CD4-positive, alpha-beta T cell treated with Interferon alpha-2 for 1 hour (primary cell): ENCODE measurements around the gene FADS2.

ENCODE experiments used
- DNase-seq, 2 donors: peaks; one replicate each; pipeline ENCODE4 v3.0.0-alpha.2; 2020 to 2022

Gene FADS2

GRCh38 chr11:61907871-61908729 is 80.0 kb downstream of the FADS2 start:
- DNase-seq: no peak

DNA sequence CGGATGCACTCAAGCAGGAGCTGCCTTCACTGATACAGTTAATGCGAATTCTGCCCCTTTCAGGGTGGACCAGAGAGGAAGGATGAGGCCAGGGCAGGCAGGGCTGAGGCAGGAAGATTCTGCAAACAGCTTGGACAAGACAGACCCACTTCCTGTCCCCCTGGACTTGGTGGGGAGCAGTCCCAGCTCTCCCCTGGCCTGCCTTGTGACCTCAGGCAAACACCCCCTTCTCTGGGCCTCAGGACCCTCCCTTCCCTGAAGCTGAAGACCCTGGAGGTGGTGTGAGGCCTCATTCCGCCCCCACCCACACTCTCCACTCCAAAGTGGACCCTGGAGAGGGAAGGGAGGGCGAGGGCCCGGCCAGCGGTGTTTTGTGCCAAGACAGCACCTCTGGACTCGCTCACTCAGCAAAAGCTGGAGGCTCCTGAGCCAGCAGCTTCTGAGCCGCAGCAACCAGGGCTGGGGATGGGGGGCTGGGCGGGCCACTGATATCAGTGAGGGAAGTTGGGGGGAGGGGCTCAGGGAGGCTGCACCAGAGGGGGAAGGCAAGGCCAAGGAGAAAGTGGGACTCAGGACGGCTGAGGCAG is 80.7 kb downstream of the FADS2 start:
- DNase-seq: no peak

- DNase-seq: no peak
Observed at GRCh38 chr11:61910187-61911127, 82.4 kb downstream of the FADS2 start.

- DNase-seq: no peak
Observed at GRCh38 chr11:61911128-61911700, 83.1 kb downstream of the FADS2 start.

DNA sequence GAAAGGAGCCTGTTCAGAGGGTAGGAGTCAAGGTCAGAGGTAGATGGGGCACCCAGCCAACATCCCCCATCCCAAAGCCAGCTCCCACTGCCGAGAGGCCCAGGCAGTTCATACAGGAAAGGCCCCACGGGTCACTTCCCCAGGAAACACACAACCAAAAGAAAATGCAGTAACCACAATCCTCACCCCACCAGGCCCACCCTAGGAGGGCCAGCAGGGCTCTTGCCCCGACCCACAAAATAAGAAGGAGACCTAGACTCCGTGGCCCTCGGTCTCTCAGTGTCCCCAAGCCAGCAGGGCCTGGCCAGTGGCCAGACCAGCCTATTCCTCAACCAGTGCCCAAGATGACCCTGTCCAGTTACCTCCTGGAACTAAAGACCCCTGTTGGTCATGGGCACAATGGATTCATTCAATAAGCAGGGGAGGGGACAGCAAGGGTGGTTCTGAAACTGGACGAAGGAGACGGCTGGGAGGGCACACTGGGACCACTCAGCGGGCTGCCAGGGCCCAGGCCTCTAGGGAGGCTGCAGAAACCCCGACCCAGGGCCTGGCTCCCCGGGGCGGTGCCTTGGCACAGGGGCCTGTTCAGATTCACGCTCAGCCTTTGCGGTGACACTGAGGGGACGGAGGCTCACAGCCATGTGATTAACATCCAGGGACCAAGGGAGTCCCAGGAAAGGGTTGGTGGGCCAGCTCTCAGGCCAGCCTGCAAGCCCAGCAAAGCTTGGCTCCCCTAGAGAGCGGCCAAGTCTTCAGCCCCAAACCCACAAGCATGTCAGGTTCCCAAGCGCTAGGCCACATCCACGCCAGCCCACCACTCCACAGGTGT is 83.8 kb downstream of the FADS2 start:
- DNase-seq: no peak

GRCh38 chr11:61912530-61912898 is 84.4 kb downstream of the FADS2 start:
- peak; percentile 16 to 60 for DNase-seq

DNA sequence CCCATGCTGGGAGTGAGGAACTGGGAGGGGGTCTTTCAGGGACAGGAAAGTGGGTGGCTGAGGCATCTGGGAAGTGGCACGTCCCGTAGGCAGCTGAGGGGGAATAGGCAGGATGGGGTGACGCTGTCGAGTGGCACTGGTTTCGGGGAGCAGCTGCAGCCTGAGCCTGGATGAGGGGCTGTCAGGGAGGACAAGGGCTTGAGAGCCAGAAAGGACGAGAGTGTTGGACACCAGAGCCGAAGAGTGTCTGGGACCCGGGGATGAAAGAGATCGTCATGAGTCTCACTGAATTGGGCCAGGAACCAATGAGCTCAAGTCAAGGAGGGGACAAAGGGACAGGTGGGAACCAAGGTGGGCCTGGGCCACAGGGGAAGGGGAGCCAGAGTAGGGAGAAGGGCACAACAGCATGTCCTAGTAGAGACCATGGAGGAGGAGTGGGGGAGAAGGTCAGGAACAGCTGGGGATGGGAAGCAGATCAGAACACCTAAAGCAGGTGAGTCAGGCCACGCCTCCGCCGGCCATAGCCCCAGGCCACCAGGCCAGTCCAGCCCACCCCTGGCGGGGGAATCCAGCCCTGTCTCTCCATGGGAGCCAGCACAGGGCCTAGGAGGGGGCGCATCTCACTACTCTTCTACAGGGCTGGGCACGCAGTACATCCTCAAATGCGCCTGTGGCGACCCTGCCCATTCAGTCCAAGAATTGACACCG is 85.0 kb downstream of the FADS2 start:
- DNase-seq: no peak

- no peak for DNase-seq
Observed at GRCh38 chr11:61913699-61914395, 85.7 kb downstream of the FADS2 start.

DNA sequence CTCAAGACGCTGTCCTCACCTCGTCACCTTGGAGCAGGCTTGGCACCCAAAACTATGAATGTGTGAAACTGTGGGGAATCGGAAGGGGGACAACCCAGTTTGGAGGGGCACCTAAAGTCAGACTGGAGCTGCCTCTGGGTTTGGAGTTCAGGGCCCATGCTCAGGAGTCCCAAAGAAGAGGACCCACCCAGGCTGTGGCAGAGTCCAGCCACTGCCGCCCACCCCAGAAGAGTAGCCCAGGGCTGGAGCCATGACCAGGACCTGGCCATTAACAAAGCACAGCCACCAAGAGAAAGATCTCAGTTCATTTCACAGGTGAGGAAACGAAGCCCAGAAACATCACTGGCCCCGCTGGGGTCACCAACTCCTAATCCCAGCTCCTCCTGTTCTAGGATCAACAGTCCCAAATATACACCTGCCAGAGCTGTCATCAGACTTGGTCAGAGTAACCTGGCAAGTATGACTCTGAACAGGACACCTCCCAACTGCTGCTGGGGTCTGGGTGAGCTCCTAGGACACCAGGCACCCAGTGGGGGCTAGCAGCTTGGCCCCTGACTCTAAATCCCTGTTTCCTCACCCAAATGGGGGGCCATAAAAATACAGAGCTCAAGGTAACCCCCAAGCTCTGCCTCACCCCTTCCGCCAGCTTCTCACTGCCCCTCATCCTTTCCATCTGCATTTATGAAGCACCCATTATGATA is 86.5 kb downstream of the FADS2 start:
- DNase-seq: no peak

DNA sequence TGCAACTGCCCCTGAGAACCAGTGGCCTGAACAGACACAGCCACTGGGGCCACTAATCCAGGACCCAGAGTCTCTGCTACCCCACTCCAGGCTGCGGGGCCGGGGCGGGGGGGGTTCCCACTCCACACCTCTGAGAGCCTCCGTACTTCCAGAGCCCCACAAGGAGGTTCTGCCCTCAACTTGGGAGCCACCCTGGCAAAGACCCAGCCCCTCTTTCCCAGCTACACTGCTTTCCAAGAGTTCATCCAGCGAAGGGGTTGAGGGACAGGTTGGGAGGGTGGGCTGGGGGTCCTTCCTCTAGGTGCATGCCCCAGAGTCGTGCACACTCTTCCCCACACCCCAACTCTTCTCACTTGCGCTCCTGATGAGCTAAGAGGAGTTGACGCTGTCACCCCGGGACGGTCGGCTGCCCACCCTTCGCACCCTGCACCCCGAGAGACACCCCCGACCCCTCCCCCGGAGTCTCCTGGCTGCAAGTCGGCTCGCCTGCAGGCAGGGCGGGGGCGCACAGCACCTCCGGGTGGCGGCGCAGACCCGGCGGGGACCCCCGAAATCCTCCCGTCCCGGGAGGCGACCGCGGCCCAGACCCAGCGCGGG is 88.7 kb downstream of the FADS2 start:
- DNase-seq: no peak
